Measurements from ENCODE around the gene STRBP.

Gene STRBP

DNA sequence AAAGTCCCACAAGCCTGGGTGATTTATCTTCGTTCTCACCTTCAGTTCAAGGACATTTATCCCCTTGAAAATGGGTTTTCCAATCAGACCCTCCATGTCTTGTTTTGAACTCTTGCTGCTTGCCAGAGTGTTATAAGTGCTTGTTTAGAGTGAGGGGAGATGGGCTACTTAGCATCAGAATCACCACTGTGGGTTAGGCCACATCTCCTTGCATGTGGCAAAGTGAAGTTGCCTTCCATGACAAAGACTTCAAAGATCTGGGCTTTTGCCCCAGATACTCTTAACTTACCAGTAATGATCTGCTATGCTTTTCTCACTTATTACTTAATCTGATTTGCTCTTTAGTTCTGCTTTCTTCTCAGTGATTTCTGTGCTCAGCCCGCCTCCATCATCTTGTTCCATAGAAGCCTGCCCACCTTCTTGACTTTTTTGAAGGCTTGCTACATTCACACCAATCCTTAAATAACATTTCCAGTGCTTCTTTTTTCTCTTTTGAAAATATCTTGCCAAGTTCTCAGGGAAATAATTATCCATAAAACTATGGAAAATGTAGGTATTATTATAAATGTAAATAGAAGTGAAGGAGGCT lies 195.9 kb downstream of the STRBP start:
- Histone ChIP-seq H3K79me1 (ENCODE audit: low read length) (no peaks in the 10 kb centered on the region), H2BK5ac (ENCODE audit: low read length) (no peak overlapping the region), H4K5ac (ENCODE audit: low read length) (no peak overlapping the region), H3K36me3 (ENCODE audit: control insufficient read depth, insufficient read depth, low read length) (no peaks in the 10 kb centered on the region), H3K4me1 (ENCODE audit: control insufficient read depth, low read depth, low read length) (peaks cover 4% of the 10 kb centered on the region), H3K56ac (ENCODE audit: low read length) (no peak overlapping the region), H4K8ac (ENCODE audit: low read depth, low read length) (no peak overlapping the region), H3K27ac (ENCODE audit: low read depth, low read length) (no peak overlapping the region), H3K4me3 (ENCODE audit: low read length) (no peak overlapping the region), H3K18ac (ENCODE audit: low read length) (no peak overlapping the region), H3K79me2 (ENCODE audit: control insufficient read depth, insufficient read depth, low read length) (no peaks in the 10 kb centered on the region), H3K23ac (ENCODE audit: low read length) (no peak overlapping the region), H2BK15ac (replicated peaks; ENCODE audit: low read depth) (no peak overlapping the region), H3K4me2 (ENCODE audit: low read length) (no peak overlapping the region), H2AK5ac (ENCODE audit: low read length) (no peak overlapping the region), H3K27me3 (ENCODE audit: insufficient read depth, low read length, poor library complexity) (no peaks in the 10 kb centered on the region), H2BK120ac (ENCODE audit: low read depth, low read length) (no peak overlapping the region), H3K9ac (ENCODE audit: low read length) (no peak overlapping the region), H3K4ac (ENCODE audit: low read depth, low read length) (no peak overlapping the region)
- DNase-seq, result peak; percentile 9
- no CpG with 5 or more reads among the region's 2 CpGs for WGBS (ENCODE audit: extremely low coverage, insufficient coverage, low lambda C conversion rate)

All from mesendoderm (in vitro differentiated cells).